ENCODE data around the gene INHA.
A peak's percentile ranks its signal among the peaks of the same experiment; 100 is the strongest.

The INHA gene

GRCh38 chr2:219572237-219573001, at the start of gene INHA:
Gene INHA, plus strand, starts transcription at chr2:219572310. Its CDS starts 65 bp downstream, at chr2:219572375.
- DNase-seq, result no peak

- DNase-seq, result peak in 1 of 3 experiments; percentile 61
Measured at GRCh38 chr2:219523031-219523671, 49.0 kb upstream of the INHA start.

- no peak for DNase-seq
Measured at GRCh38 chr2:219524817-219525216, 47.3 kb upstream of the INHA start.

GRCh38 chr2:219525533-219526232, 46.4 kb upstream of the INHA start:
- peak in 2 of 3 experiments; percentile 50 to 70 for DNase-seq

- peak in 2 of 3 experiments; percentile 34 to 59 for DNase-seq
Measured at GRCh38 chr2:219526320-219527075, 45.6 kb upstream of the INHA start.

GRCh38 chr2:219527076-219527394, 45.1 kb upstream of the INHA start:
- DNase-seq, result peak in 2 of 3 experiments; percentile 51 to 77

- DNase-seq, result no peak
Measured at GRCh38 chr2:219527472-219527871, 44.6 kb upstream of the INHA start.

- peak; percentile 53 to 88 (median 75) for DNase-seq
Measured at GRCh38 chr2:219530048-219530963, 41.8 kb upstream of the INHA start.

GRCh38 chr2:219531639-219532377, 40.3 kb upstream of the INHA start:
- no peak for DNase-seq

- peak in 1 of 3 experiments; percentile 7 for DNase-seq
Measured at GRCh38 chr2:219532378-219532649, 39.8 kb upstream of the INHA start.

GRCh38 chr2:219533930-219534661, 38.0 kb upstream of the INHA start:
- DNase-seq, result peak in 1 of 3 experiments; percentile 10

GRCh38 chr2:219536425-219536824, 35.7 kb upstream of the INHA start:
- DNase-seq, result no peak

- DNase-seq, result no peak
Measured at GRCh38 chr2:219536967-219537366, 35.1 kb upstream of the INHA start.

- DNase-seq, result no peak
Measured at GRCh38 chr2:219537657-219538488, 34.2 kb upstream of the INHA start.

GRCh38 chr2:219538504-219538951, 33.6 kb upstream of the INHA start:
- no peak for DNase-seq

- no peak for DNase-seq
Measured at GRCh38 chr2:219538956-219539788, 32.9 kb upstream of the INHA start.

- DNase-seq, result no peak
Measured at GRCh38 chr2:219539926-219540678, 32.0 kb upstream of the INHA start.
